ENCODE data around the gene CTU2.

The CTU2 gene

DNA sequence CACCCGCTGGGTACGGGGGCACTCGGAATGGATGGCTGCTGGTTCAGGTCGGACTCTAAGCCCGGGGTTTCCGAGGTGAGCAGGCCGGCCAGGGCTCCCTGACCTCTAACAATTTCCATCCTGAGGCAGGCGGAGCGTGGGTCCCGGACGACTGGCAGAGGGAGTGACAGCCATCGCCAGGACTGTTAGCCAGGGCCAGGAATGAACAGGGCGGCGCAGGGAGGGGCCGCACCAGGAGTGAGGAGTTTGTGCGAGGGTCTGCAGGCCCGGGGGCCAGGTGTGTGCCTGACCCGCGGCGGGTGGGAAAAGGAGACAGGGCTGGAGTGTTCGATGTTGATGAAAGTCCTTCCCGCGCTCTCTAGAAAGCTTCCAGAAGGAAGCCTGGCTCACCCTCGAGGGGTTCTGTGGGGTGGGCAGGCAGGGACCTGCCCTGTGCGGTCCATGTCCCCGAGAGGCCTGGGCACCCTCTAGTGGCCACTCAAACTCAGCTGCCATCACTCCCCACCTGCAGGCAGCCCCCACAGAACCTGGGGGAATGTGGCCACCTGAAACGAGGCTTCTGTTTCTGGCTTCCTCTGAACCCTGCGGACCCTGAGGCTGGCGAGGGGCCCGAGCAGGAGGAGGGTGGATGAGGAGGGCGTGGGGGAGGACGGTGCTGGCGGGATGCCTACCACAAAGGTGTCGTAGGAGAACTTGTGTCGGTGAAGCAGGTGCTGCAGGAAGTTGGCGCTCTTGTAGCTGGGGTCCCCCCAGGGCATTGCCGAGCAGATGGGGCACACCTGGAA lies 8.3 kb upstream of the CTU2 start:
- no peak for TF ChIP-seq ESRRG (CRISPR knock-in tag; IDR thresholded peaks at IDR 0.05)
- TF ChIP-seq RARB (CRISPR knock-in tag; IDR thresholded peaks at IDR 0.05) = no peak
- TF ChIP-seq ZFP30 (CRISPR knock-in tag; IDR thresholded peaks at IDR 0.05) = no peak
- no peak for TF ChIP-seq ISL1 (CRISPR knock-in tag; IDR thresholded peaks at IDR 0.05)
- TF ChIP-seq TCF4 (CRISPR knock-in tag; IDR thresholded peaks at IDR 0.05; ENCODE audit: borderline replicate concordance) = no peak
- TF ChIP-seq, protein P1, sequence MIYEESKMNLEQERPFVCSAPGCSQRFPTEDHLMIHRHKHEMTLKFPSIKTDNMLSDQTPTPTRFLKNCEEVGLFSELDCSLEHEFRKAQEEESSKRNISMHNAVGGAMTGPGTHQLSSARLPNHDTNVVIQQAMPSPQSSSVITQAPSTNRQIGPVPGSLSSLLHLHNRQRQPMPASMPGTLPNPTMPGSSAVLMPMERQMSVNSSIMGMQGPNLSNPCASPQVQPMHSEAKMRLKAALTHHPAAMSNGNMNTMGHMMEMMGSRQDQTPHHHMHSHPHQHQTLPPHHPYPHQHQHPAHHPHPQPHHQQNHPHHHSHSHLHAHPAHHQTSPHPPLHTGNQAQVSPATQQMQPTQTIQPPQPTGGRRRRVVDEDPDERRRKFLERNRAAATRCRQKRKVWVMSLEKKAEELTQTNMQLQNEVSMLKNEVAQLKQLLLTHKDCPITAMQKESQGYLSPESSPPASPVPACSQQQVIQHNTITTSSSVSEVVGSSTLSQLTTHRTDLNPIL (CRISPR knock-in tag; IDR thresholded peaks at IDR 0.05; ENCODE audit: low read depth) = no peak
- no peak for TF ChIP-seq ZC3H10 (CRISPR knock-in tag; IDR thresholded peaks at IDR 0.05)
- TF ChIP-seq GLIS3 (CRISPR knock-in tag; IDR thresholded peaks at IDR 0.05) = no peak
- no peak for TF ChIP-seq PPARA (CRISPR knock-in tag; IDR thresholded peaks at IDR 0.05; ENCODE audit: borderline replicate concordance)
- TF ChIP-seq ZFP3 (CRISPR knock-in tag; IDR thresholded peaks at IDR 0.05) = no peak
- no peak for ATAC-seq

GRCh38 chr16:88698646-88699045 lies 7.7 kb upstream of the CTU2 start:
- TF ChIP-seq PATZ1 (CRISPR knock-in tag; IDR thresholded peaks at IDR 0.05; ENCODE audit: borderline replicate concordance) (no peak), ZFP3 (CRISPR knock-in tag; IDR thresholded peaks at IDR 0.05) (no peak), ESRRG (CRISPR knock-in tag; IDR thresholded peaks at IDR 0.05) (no peak), ZFP30 (CRISPR knock-in tag; IDR thresholded peaks at IDR 0.05) (no peak), BACH2 (CRISPR knock-in tag; IDR thresholded peaks at IDR 0.05; ENCODE audit: borderline replicate concordance) (no peak), ZNF70 (CRISPR knock-in tag; IDR thresholded peaks at IDR 0.05) (no peak)
- TF ChIP-seq, protein P1 (CRISPR knock-in tag; IDR thresholded peaks at IDR 0.05; ENCODE audit: low read depth) = no peak
- ATAC-seq = no peak

GRCh38 chr16:88699180-88699579 lies 7.1 kb upstream of the CTU2 start:
- TF ChIP-seq BACH2 (CRISPR knock-in tag; IDR thresholded peaks at IDR 0.05; ENCODE audit: borderline replicate concordance) = no peak
- TF ChIP-seq RARB (CRISPR knock-in tag; IDR thresholded peaks at IDR 0.05) = no peak
- no peak for TF ChIP-seq ZNF565 (CRISPR knock-in tag; conservative IDR thresholded peaks at IDR 0.05; ENCODE audit: low read depth)
- TF ChIP-seq ZNF8 (CRISPR knock-in tag; IDR thresholded peaks at IDR 0.05) = no peak
- TF ChIP-seq ZC3H10 (CRISPR knock-in tag; IDR thresholded peaks at IDR 0.05) = no peak
- no peak for TF ChIP-seq ARNTL (CRISPR knock-in tag; IDR thresholded peaks at IDR 0.05; ENCODE audit: borderline replicate concordance, low read depth)
- TF ChIP-seq ZFP3 (CRISPR knock-in tag; IDR thresholded peaks at IDR 0.05) = no peak
- TF ChIP-seq, protein P1 (CRISPR knock-in tag; IDR thresholded peaks at IDR 0.05; ENCODE audit: low read depth) = no peak
- TF ChIP-seq GLIS3 (CRISPR knock-in tag; IDR thresholded peaks at IDR 0.05) = no peak
- no peak for TF ChIP-seq TCF4 (CRISPR knock-in tag; IDR thresholded peaks at IDR 0.05; ENCODE audit: borderline replicate concordance)
- no peak for TF ChIP-seq TOX (CRISPR knock-in tag; IDR thresholded peaks at IDR 0.05; ENCODE audit: borderline replicate concordance)
- TF ChIP-seq CSDC2 (CRISPR knock-in tag; IDR thresholded peaks at IDR 0.05) = no peak
- no peak for TF ChIP-seq POU6F1 (CRISPR knock-in tag; IDR thresholded peaks at IDR 0.05; ENCODE audit: borderline replicate concordance, low read depth)
- no peak for ATAC-seq

- TF ChIP-seq GLIS3 (CRISPR knock-in tag; IDR thresholded peaks at IDR 0.05) (no peak), ZNF70 (CRISPR knock-in tag; IDR thresholded peaks at IDR 0.05) (no peak), ISL1 (CRISPR knock-in tag; IDR thresholded peaks at IDR 0.05) (no peak), TCF4 (CRISPR knock-in tag; IDR thresholded peaks at IDR 0.05; ENCODE audit: borderline replicate concordance) (no peak), ZNF565 (CRISPR knock-in tag; conservative IDR thresholded peaks at IDR 0.05; ENCODE audit: low read depth) (no peak), ZFP3 (CRISPR knock-in tag; IDR thresholded peaks at IDR 0.05) (no peak), SNAI2 (CRISPR knock-in tag; IDR thresholded peaks at IDR 0.05) (no peak), OSR1 (CRISPR knock-in tag; IDR thresholded peaks at IDR 0.05) (no peak), POU6F1 (CRISPR knock-in tag; IDR thresholded peaks at IDR 0.05; ENCODE audit: borderline replicate concordance, low read depth) (no peak)
- TF ChIP-seq, protein P2, sequence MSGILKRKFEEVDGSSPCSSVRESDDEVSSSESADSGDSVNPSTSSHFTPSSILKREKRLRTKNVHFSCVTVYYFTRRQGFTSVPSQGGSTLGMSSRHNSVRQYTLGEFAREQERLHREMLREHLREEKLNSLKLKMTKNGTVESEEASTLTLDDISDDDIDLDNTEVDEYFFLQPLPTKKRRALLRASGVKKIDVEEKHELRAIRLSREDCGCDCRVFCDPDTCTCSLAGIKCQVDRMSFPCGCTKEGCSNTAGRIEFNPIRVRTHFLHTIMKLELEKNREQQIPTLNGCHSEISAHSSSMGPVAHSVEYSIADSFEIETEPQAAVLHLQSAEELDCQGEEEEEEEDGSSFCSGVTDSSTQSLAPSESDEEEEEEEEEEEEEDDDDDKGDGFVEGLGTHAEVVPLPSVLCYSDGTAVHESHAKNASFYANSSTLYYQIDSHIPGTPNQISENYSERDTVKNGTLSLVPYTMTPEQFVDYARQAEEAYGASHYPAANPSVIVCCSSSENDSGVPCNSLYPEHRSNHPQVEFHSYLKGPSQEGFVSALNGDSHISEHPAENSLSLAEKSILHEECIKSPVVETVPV (CRISPR knock-in tag; IDR thresholded peaks at IDR 0.05) = no peak
- no peak for ATAC-seq
Observed at GRCh38 chr16:88700322-88700635, 6.0 kb upstream of the CTU2 start.
